HepG2 (cell line): ENCODE measurements around the gene LZTS2. TPM values are rescaled to one million over a fixed set of nuclear protein-coding genes. Genes with fewer than 3 reads are reported as not detected.

Experiments used
- AGO2 ChIP-seq: fragments of 200-400 bp; formaldehyde crosslinking; optimal IDR thresholded peaks from 2 replicates; pipeline ENCODE3; 2017; ENCODE audit warnings: mild to moderate bottlenecking, low read depth, low read length, moderate library complexity
- ATM ChIP-seq: fragments of 450-650 bp; IDR thresholded peaks from 2 replicates; pipeline ENCODE4 v1.7.1; 2017; ENCODE audit warnings: mild to moderate bottlenecking, borderline replicate concordance
- DBP ChIP-seq: sonication (generic); formaldehyde crosslinking; IDR thresholded peaks from 2 replicates; pipeline ENCODE4 v1.4.0; 2020; ENCODE audit warnings: missing genetic modification reagents; ENCODE audit errors: not compliant biosample characterization
- ELK4 ChIP-seq: sonication (generic); formaldehyde crosslinking; IDR thresholded peaks from 2 replicates; pipeline ENCODE4 v1.9.0; 2021; ENCODE audit warnings: missing genetic modification reagents, borderline replicate concordance
- GATAD2A ChIP-seq: IDR thresholded peaks from 2 replicates; pipeline ENCODE4 v1.6.1; 2016
- KDM5A ChIP-seq: fragments of 200-600 bp; sonication (generic); IDR thresholded peaks from 2 replicates; pipeline ENCODE4 v1.7.0; 2018; ENCODE audit warnings: antibody characterized with exemption, mild to moderate bottlenecking, low read length, borderline replicate concordance
- MED1 ChIP-seq: sonication (generic); formaldehyde crosslinking; IDR thresholded peaks from 2 replicates; pipeline ENCODE4 v1.4.0; 2020; ENCODE audit warnings: missing genetic modification reagents
- TAF15 ChIP-seq: fragments of 200-400 bp; formaldehyde crosslinking; IDR thresholded peaks from one replicate; pipeline ENCODE4 v1.6.1; 2018; ENCODE audit warnings: mild to moderate bottlenecking, low read depth, low read length; ENCODE audit not compliant: poor library complexity, severe bottlenecking
- THYN1 ChIP-seq: sonication (generic); formaldehyde crosslinking; IDR thresholded peaks from 2 replicates; pipeline ENCODE4 v1.8.1; 2023; ENCODE audit warnings: low read depth, mild to moderate bottlenecking, moderate library complexity, missing genetic modification reagents, borderline replicate concordance
- TSC22D2 ChIP-seq: sonication (generic); formaldehyde crosslinking; IDR thresholded peaks from 2 replicates; pipeline ENCODE4 v1.5.1; 2020; ENCODE audit warnings: missing genetic modification reagents, mild to moderate bottlenecking, borderline replicate concordance
- UBTF ChIP-seq: sonication (generic); formaldehyde crosslinking; IDR thresholded peaks from 2 replicates; pipeline ENCODE4 v1.4.0; 2020; ENCODE audit warnings: mild to moderate bottlenecking, missing genetic modification reagents
- ZBTB25 ChIP-seq: IDR thresholded peaks from 2 replicates; pipeline ENCODE4 v1.6.1; 2018; ENCODE audit warnings: missing genetic modification reagents
- ZIK1 ChIP-seq: sonication (generic); formaldehyde crosslinking; IDR thresholded peaks from 2 replicates; pipeline ENCODE4 v1.5.0; 2020; ENCODE audit warnings: mild to moderate bottlenecking, low read depth, missing genetic modification reagents, borderline replicate concordance
- ZNF33A ChIP-seq: sonication (generic); formaldehyde crosslinking; IDR thresholded peaks from 2 replicates; pipeline ENCODE4 v1.5.1; 2020; ENCODE audit warnings: missing genetic modification reagents, mild to moderate bottlenecking, moderate library complexity, borderline replicate concordance
- ZNF451 ChIP-seq: sonication (generic); formaldehyde crosslinking; IDR thresholded peaks from 2 replicates; pipeline ENCODE4 v1.5.0; 2020; ENCODE audit warnings: mild to moderate bottlenecking, missing genetic modification reagents
- ZNF597 ChIP-seq: sonication (generic); formaldehyde crosslinking; IDR thresholded peaks from 2 replicates; pipeline ENCODE4 v1.5.0; 2020; ENCODE audit warnings: missing genetic modification reagents
- ZNF777 ChIP-seq: sonication (generic); formaldehyde crosslinking; IDR thresholded peaks from 2 replicates; pipeline ENCODE4 v1.4.0; 2020; ENCODE audit warnings: missing genetic modification reagents
- ZNF800 ChIP-seq: sonication (generic); formaldehyde crosslinking; IDR thresholded peaks from 2 replicates; pipeline ENCODE4 v1.4.0; 2020; ENCODE audit warnings: missing genetic modification reagents
- polyA plus RNA-seq, 8 experiments: library from polyadenylated mRNA; depleted of rRNA in 3 of 8; stranded (reverse) in 7 of 8; unstranded in 1 of 8; fragments of >200 nt; fragmentation: Illumina TruSeq in 4 of 8; extraction: Trizol in 4 of 8; gene quantifications; 2 replicates each; pipeline versions ENCODE4 v1.2.1 to v1.2.3, GENCODE V29; 2011 to 2016; ENCODE audit warnings: low read depth in 4 of 8, missing spikeins in 1 of 8, mixed read lengths in 1 of 8; ENCODE audit not compliant: insufficient read depth in 1 of 8
- total RNA-seq, 5 experiments: library from RNA; depleted of rRNA; stranded (reverse); fragments of >200 nt; fragmentation: Illumina TruSeq; extraction: Trizol; gene quantifications; 2 replicates each; pipeline ENCODE4 v1.2.3, GENCODE V29; 2016; ENCODE audit warnings: low read depth in 1 of 5

LZTS2 gene
- total and polyA plus RNA-seq, 2 of the 13 experiments (the other 11 are each of a cell fraction or from before 2014, with no cell fraction given) = 43.6 to 65.6 TPM

- TF ChIP-seq ZNF800 (CRISPR knock-in tag) = peak; percentile 40; the same call in 1 of the 2 replicates
- TF ChIP-seq KDM5A = no peak; the same call in 1 of the 2 replicates
- TF ChIP-seq TAF15 = no peak
- no peak for TF ChIP-seq ZNF451 (CRISPR knock-in tag)
- peak; percentile 68; the same call in 1 of the 2 replicates for TF ChIP-seq MED1 (CRISPR knock-in tag)
- TF ChIP-seq ZBTB25 (CRISPR knock-in tag) = 0 out of 2 replicates have a peak, but pooled peaks have one; percentile 52
- TF ChIP-seq ZNF597 (CRISPR knock-in tag) = no peak
- TF ChIP-seq TSC22D2 = peak; percentile 60; the same call in 1 of the 2 replicates
- TF ChIP-seq ZIK1 (CRISPR knock-in tag) = peak; percentile 22; the same call in 1 of the 2 replicates
- no peak for TF ChIP-seq ELK4 (CRISPR knock-in tag)
- TF ChIP-seq DBP = no peak
- TF ChIP-seq UBTF (CRISPR knock-in tag) = peak; percentile 99
- TF ChIP-seq ATM = no peak
- no peak for TF ChIP-seq ZNF33A
- peak; percentile 17; the same call in 1 of the 2 replicates for TF ChIP-seq GATAD2A (CRISPR knock-in tag)
- peak; percentile 65 for TF ChIP-seq AGO2
- no peak for TF ChIP-seq THYN1
- TF ChIP-seq ZNF777 = peak; percentile 63; the same call in 1 of the 2 replicates
Measured at GRCh38 chr10:100997360-100998182, 2.0 kb upstream of the LZTS2 start (continued).
